Large intestine (tissue), 3 donors: ENCODE measurements around the gene PLOD1. TPM values are rescaled to one million over a fixed set of nuclear protein-coding genes. Genes with fewer than 3 reads are reported as not detected.

ENCODE experiments used
- DNase-seq, 2 donors: peaks; one replicate each; pipeline versions ENCODE4 v3.0.0 to v3.0.0-alpha.2; 2013
- H3K27ac ChIP-seq: one replicate; pipeline ENCODE4 v1.5.1; 2013; ENCODE audit warnings: low read length
- H3K27me3 ChIP-seq: 2 replicates; pipeline ENCODE4 v1.6.1; 2013; ENCODE audit warnings: low read length; ENCODE audit not compliant: control insufficient read depth, insufficient read depth
- H3K36me3 ChIP-seq: 2 replicates; pipeline ENCODE4 v1.6.1; 2013; ENCODE audit warnings: low read length; ENCODE audit not compliant: control insufficient read depth, insufficient read depth
- H3K4me1 ChIP-seq: one replicate; pipeline ENCODE4 v1.6.1; 2013; ENCODE audit warnings: low read length; ENCODE audit not compliant: control insufficient read depth, insufficient read depth
- H3K4me3 ChIP-seq: one replicate; pipeline ENCODE4 v1.5.1; 2013; ENCODE audit warnings: low read length
- H3K9me3 ChIP-seq: one replicate; pipeline ENCODE4 v1.6.1; 2013; ENCODE audit warnings: mild to moderate bottlenecking, low read depth, low read length, moderate library complexity; ENCODE audit not compliant: control insufficient read depth
- WGBS: methylation state at CpG from one replicate; pipeline ENCODE4 v1.1.5; 2013; ENCODE audit warnings: low lambda C conversion rate; ENCODE audit not compliant: insufficient coverage; 5-methylcytosine and 5-hydroxymethylcytosine counted together
- polyA plus RNA-seq: library from polyadenylated mRNA; unstranded; fragments of 120-200 nt; gene quantifications from one replicate; pipeline ENCODE4 v1.2.1, GENCODE V29; 2013

The PLOD1 gene
- polyA plus RNA-seq, 1 donor: 69.0 TPM

DNA sequence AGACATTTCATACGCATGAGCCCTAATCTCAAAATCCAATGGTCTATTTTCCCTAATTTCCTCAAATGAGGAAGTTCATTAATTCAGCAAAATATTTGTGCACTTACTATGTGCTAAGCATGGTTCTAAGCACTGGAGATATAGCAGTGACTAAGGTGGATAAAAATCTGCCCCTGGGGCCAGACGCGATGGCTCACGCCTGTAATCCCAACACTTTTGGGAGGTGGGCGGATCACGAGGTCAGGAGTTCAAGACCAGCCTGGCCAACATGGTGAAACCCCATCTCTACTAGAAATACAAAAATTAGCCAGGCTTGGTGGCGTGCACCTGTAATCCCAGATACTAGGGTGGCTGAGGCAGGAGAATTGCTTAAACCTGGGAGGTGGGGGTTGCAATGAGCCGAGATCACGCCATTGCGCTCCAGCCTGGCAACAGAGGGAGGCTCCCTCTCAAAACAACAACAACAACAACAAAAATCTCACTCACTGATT is 80.5 kb downstream of the PLOD1 start:
- Histone ChIP-seq H3K27me3 (no peaks in the 10 kb centered on the region), H3K36me3 (peaks cover 34% of the 10 kb centered on the region), H3K27ac (no peak overlapping the region), H3K4me1 (peaks cover 1% of the 10 kb centered on the region), H3K4me3 (no peak overlapping the region), H3K9me3 (no peaks in the 10 kb centered on the region)
- WGBS: no CpG with 5 or more reads among the region's 10 CpGs
- DNase-seq: no peak

DNA sequence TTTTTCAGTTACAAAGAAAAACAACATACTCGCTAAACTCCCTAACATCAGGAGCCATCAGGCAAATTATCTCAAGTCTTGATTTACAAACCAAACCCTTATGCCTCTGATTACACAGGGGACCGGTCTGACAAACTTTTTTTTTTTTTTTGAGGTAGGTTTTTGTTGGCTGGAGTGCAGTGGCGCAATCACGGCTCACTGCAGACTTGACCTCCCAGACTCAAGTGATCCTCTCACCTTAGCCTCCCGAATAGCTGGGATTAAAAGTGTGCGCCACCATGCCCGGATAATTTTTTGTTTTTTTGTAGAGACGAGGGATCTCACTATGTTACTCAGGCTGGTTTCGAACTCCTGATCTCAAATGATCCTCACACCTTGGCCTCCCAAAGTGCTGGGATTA is 81.0 kb downstream of the PLOD1 start:
- no CpG with 5 or more reads among the region's 9 CpGs for WGBS
- DNase-seq: no peak
- peaks cover 29% of the 10 kb centered on the region for H3K36me3 ChIP-seq
- H3K9me3 ChIP-seq: no peaks in the 10 kb centered on the region
- H3K4me1 ChIP-seq: peaks cover 4% of the 10 kb centered on the region
- no peak overlapping the region for H3K27ac ChIP-seq
- H3K27me3 ChIP-seq: no peaks in the 10 kb centered on the region
- no peak overlapping the region for H3K4me3 ChIP-seq

DNA sequence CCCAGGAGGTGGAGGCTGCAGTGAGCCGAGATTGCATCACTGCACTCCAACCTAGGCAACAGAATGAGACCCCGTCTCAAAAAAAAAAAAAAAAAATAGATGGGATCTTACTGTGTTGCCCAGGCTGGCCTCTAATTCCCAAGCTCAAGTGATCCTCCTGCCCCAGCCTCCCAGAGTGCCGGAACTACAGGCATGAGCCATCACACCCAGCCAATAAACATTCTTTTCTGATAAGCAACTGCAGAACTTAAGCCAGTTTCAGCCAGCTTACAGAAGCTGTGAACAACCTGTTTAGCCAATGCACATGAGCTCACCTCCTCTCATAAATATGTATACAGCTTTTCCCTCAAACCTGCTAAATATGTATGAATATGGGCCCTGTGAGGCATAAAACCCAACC is 81.7 kb downstream of the PLOD1 start:
- Histone ChIP-seq H3K4me3 (no peak overlapping the region), H3K9me3 (no peaks in the 10 kb centered on the region), H3K36me3 (peaks cover 22% of the 10 kb centered on the region), H3K4me1 (peaks cover 4% of the 10 kb centered on the region), H3K27ac (no peak overlapping the region), H3K27me3 (no peaks in the 10 kb centered on the region)
- DNase-seq: peak in 1 of 2 donors; percentile 22
- no CpG with 5 or more reads among the region's 3 CpGs for WGBS

DNA sequence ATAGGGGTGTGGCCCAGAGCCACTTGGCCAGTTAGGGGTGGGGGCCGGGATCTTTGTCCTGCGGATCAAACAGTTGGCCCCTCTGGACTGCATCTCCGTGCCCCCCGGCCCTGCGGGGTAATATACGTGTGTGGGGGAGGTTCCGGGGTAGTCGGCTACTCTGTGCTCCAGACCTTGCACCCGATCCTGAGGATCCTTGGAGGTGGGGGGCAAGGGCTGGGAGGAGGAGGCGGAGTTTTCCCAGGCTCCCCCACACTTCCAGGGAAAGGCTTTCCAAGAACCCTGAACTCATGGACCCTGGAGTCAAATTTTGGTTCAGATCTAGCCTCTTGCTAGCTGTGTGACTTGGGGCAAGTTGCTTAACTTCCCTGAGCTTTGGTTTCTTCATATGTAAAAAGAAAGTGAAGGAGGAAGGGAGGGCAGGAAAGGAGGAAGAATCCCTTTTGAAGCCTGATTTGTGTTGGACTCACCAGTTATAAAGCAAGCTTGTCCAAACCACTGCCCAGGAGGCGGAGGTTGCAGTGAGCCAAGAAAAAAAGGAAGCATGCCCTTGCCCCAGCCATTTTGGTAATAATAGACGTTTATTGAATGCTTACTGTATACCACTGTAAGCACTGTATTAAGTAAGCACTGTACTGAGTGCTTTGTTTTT is 85.5 kb downstream of the PLOD1 start:
- H3K27ac ChIP-seq: peak overlapping the region; percentile 87
- H3K9me3 ChIP-seq: no peaks in the 10 kb centered on the region
- H3K4me1 ChIP-seq: peaks cover 4% of the 10 kb centered on the region
- DNase-seq: peak in 1 of 2 donors; percentile 64
- H3K27me3 ChIP-seq: no peaks in the 10 kb centered on the region
- H3K4me3 ChIP-seq: peak overlapping the region; percentile 88
- WGBS: no CpG with 5 or more reads among the region's 12 CpGs
- peaks cover 5% of the 10 kb centered on the region for H3K36me3 ChIP-seq

DNA sequence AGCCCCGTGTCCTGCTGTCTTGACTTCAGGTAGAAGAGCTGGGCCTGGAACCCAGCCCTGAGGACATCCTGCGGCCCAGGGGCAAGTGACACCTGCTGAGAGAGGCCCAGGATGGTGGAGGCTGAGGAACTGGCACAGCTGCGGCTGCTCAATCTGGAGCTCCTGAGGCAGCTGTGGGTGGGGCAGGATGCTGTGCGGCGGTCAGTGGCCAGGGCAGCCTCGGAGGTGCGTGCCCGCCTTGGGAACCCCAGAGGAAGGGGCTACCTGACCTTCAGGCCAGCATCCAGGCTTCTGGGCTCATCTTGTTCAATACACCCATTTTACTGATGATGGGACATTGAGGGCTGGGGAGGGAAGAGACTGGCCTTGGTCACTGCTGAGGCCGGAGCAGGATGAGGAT is 87.1 kb downstream of the PLOD1 start:
- WGBS: no CpG with 5 or more reads among the region's 9 CpGs
- no peaks in the 10 kb centered on the region for H3K27me3 ChIP-seq
- no peak overlapping the region for H3K4me3 ChIP-seq
- H3K36me3 ChIP-seq: peaks cover 16% of the 10 kb centered on the region
- no peak for DNase-seq
- peaks cover 4% of the 10 kb centered on the region for H3K4me1 ChIP-seq
- H3K9me3 ChIP-seq: no peaks in the 10 kb centered on the region
- no peak overlapping the region for H3K27ac ChIP-seq

DNA sequence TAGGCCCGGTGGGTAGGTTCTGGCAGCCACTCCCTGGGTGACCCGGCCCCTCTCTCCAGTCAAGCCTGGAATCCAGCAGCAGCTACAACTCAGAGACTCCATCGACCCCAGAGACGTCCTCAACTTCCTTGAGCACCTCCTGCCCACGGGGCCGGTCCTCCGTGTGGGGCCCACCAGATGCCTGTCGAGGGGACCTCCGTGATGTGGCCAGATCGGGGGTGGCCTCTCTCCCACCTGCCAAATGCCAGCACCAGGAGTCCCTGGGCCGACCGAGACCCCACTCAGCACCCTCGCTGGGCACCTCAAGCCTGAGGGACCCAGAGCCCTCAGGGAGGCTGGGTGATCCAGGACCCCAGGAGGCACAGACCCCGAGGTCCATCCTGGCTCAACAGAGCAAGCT is 87.5 kb downstream of the PLOD1 start:
- Histone ChIP-seq H3K27me3 (no peaks in the 10 kb centered on the region), H3K4me1 (peaks cover 4% of the 10 kb centered on the region), H3K27ac (no peak overlapping the region), H3K36me3 (peaks cover 16% of the 10 kb centered on the region), H3K9me3 (no peaks in the 10 kb centered on the region), H3K4me3 (no peak overlapping the region)
- WGBS: no CpG with 5 or more reads among the region's 14 CpGs
- no peak for DNase-seq

Other genes starting within 250 kb of the PLOD1 start
- gene DRAXIN, start 243.0 kb upstream of the PLOD1 start, polyA plus RNA-seq: 0.42 TPM
- 21.5 TPM for gene AGTRAP, start 198.6 kb upstream of the PLOD1 start, polyA plus RNA-seq
- gene C1orf167, start 172.5 kb upstream of the PLOD1 start, polyA plus RNA-seq: 0.15 TPM
- gene MTHFR, start 128.8 kb upstream of the PLOD1 start, polyA plus RNA-seq: 17.1 TPM
- 22.4 TPM for gene CLCN6, start 128.5 kb upstream of the PLOD1 start, polyA plus RNA-seq
- gene NPPA, start 86.9 kb upstream of the PLOD1 start, polyA plus RNA-seq: 1.8 TPM
- gene NPPB, start 75.8 kb upstream of the PLOD1 start, polyA plus RNA-seq: not detected
- 95.0 TPM for gene KIAA2013, start 8.3 kb upstream of the PLOD1 start, polyA plus RNA-seq
- 72.6 TPM for gene MFN2, start 45.7 kb downstream of the PLOD1 start, polyA plus RNA-seq
- gene MIIP, start 84.8 kb downstream of the PLOD1 start, polyA plus RNA-seq: 27.1 TPM
- 0.25 TPM for gene TNFRSF8, start 128.6 kb downstream of the PLOD1 start, polyA plus RNA-seq
- gene TNFRSF1B, start 232.3 kb downstream of the PLOD1 start, polyA plus RNA-seq: 16.3 TPM